HL-60 (cell line): Measurements from ENCODE around the gene RWDD1.

Experiments
- GABPA ChIP-seq: IDR thresholded peaks from 2 replicates; pipeline ENCODE4 v1.6.1; 2012; ENCODE audit warnings: low read depth
- TF ChIP-seq, protein P1 (sequence below): IDR thresholded peaks from one replicate; pipeline ENCODE4 v1.5.1; 2011; ENCODE audit warnings: low read length, control low read depth, inconsistent platforms; ENCODE audit not compliant: insufficient read depth
- TF ChIP-seq, protein P2 (sequence below): IDR thresholded peaks from 2 replicates; pipeline ENCODE4 v1.6.1; 2012; ENCODE audit warnings: low read depth; ENCODE audit not compliant: insufficient replicate concordance

DNA sequence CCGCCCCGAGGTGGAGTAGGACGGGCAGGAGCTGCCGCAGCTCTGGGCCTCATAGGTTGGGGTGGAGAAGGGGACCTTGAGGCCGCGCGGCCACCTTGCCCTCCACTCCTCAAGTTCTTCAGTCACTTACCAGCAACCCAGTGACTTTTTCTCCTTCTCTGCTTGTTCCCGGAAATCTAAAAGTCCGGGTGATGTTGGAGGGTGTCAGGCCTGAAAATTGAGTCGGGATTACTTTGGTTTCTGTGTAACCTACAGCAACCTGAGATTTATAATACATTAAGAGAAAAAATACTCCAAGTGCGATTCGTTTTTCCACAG is 338 bp downstream of the RWDD1 start:
- no peak for TF ChIP-seq GABPA
- TF ChIP-seq, protein P1, sequence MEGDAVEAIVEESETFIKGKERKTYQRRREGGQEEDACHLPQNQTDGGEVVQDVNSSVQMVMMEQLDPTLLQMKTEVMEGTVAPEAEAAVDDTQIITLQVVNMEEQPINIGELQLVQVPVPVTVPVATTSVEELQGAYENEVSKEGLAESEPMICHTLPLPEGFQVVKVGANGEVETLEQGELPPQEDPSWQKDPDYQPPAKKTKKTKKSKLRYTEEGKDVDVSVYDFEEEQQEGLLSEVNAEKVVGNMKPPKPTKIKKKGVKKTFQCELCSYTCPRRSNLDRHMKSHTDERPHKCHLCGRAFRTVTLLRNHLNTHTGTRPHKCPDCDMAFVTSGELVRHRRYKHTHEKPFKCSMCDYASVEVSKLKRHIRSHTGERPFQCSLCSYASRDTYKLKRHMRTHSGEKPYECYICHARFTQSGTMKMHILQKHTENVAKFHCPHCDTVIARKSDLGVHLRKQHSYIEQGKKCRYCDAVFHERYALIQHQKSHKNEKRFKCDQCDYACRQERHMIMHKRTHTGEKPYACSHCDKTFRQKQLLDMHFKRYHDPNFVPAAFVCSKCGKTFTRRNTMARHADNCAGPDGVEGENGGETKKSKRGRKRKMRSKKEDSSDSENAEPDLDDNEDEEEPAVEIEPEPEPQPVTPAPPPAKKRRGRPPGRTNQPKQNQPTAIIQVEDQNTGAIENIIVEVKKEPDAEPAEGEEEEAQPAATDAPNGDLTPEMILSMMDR: no peak
- TF ChIP-seq, protein P2, sequence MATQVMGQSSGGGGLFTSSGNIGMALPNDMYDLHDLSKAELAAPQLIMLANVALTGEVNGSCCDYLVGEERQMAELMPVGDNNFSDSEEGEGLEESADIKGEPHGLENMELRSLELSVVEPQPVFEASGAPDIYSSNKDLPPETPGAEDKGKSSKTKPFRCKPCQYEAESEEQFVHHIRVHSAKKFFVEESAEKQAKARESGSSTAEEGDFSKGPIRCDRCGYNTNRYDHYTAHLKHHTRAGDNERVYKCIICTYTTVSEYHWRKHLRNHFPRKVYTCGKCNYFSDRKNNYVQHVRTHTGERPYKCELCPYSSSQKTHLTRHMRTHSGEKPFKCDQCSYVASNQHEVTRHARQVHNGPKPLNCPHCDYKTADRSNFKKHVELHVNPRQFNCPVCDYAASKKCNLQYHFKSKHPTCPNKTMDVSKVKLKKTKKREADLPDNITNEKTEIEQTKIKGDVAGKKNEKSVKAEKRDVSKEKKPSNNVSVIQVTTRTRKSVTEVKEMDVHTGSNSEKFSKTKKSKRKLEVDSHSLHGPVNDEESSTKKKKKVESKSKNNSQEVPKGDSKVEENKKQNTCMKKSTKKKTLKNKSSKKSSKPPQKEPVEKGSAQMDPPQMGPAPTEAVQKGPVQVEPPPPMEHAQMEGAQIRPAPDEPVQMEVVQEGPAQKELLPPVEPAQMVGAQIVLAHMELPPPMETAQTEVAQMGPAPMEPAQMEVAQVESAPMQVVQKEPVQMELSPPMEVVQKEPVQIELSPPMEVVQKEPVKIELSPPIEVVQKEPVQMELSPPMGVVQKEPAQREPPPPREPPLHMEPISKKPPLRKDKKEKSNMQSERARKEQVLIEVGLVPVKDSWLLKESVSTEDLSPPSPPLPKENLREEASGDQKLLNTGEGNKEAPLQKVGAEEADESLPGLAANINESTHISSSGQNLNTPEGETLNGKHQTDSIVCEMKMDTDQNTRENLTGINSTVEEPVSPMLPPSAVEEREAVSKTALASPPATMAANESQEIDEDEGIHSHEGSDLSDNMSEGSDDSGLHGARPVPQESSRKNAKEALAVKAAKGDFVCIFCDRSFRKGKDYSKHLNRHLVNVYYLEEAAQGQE: no peak
